ENCODE results near the gene MIEF1. TPM values are rescaled to one million over a fixed set of nuclear protein-coding genes. Genes with fewer than 3 reads are reported as not detected.

MIEF1 gene
- total and polyA plus RNA-seq, 2 of the 8 experiments (the other 6 are each of a cell fraction or from before 2014, with no cell fraction given), result 16.8 to 32.7 TPM

- FAIRE-seq, result no peak
- TF ChIP-seq RXRA (IDR thresholded peaks at IDR 0.05; ENCODE audit: insufficient read depth, low read depth, low read length) (no peak), MAX (IDR thresholded peaks at IDR 0.05) (no peak), KDM5A (IDR thresholded peaks at IDR 0.05; ENCODE audit: low read length) (no peak), TBP (IDR thresholded peaks at IDR 0.05; ENCODE audit: low read depth, low read length) (no peak)
- Histone ChIP-seq H2BK12ac (ENCODE audit: low read depth, low read length) (peak overlapping the region; percentile 95; the same call in 1 of the 2 replicates), H3K9ac (replicated peaks in 1 of 4; ENCODE audit: extremely low read depth in 1 of 4, low read depth in 3 of 4, low read length in 3 of 4) (no peak overlapping the region), H3K4me1 (replicated peaks in 1 of 4; ENCODE audit: control insufficient read depth in 3 of 4, insufficient read depth in 4 of 4, low read length in 3 of 4) (peaks cover 0 to 30% (median 20%) of the 10 kb centered on the region in 4 experiments; a peak in 6 of 7 replicates), H2BK120ac (replicated peaks; ENCODE audit: low read depth, low read length) (no peak overlapping the region), H2BK15ac (ENCODE audit: low read length) (peak overlapping the region; percentile 92; the same call in 1 of the 2 replicates), H2AK5ac (ENCODE audit: low read depth, low read length) (peak overlapping the region; percentile 90; the same call in 1 of the 2 replicates), H3K4ac (replicated peaks; ENCODE audit: insufficient read length, low read depth, low read length) (no peak overlapping the region), H3K4me3 (ENCODE audit: extremely low read depth in 1 of 4, insufficient read depth in 2 of 4, low read depth in 3 of 4, low read length in 4 of 4) (no peak overlapping the region), H3K9me3 (ENCODE audit: insufficient read depth in 2 of 2, low read depth in 1 of 2, low read length in 1 of 2) (no peaks in the 10 kb centered on the region), H4K5ac (ENCODE audit: insufficient read length, low read depth, low read length) (no peak overlapping the region), H3K23ac (ENCODE audit: insufficient read length) (no peak overlapping the region), H3K56ac (replicated peaks; ENCODE audit: insufficient read length, low read depth, low read length) (no peak overlapping the region), H2BK20ac (ENCODE audit: low read length) (peak overlapping the region; percentile 86; the same call in 1 of the 2 replicates), H4K8ac (ENCODE audit: extremely low read depth, insufficient read depth, low read length) (no peak overlapping the region), H3K14ac (ENCODE audit: insufficient read length) (no peak overlapping the region), H2BK5ac (ENCODE audit: low read depth, low read length) (peak overlapping the region; percentile 78; the same call in 1 of the 2 replicates), H4K20me1 (replicated peaks in 1 of 2; ENCODE audit: control insufficient read depth in 1 of 2, insufficient read depth in 2 of 2, low read length in 2 of 2) (peaks cover 0 to 1% of the 10 kb centered on the region in 2 experiments), H3K27ac (ENCODE audit: low read depth, low read length) (no peak overlapping the region), H3K36me3 (ENCODE audit: control insufficient read depth in 2 of 4, insufficient read depth in 4 of 4, low read length in 3 of 4) (no peaks in the 10 kb centered on the region), H2AFZ (ENCODE audit: low read length) (no peak overlapping the region), H3K4me2 (ENCODE audit: insufficient read depth in 1 of 2, low read depth in 2 of 2, low read length in 2 of 2) (peak overlapping the region; percentile 26 to 39; a peak in 2 of 4 replicates), H3K79me1 (ENCODE audit: low read depth, low read length) (no peaks in the 10 kb centered on the region; the same call in 1 of the 2 replicates), H3K18ac (ENCODE audit: extremely low read depth, low read length) (peak overlapping the region; percentile 84; the same call in 1 of the 2 replicates), H4K91ac (replicated peaks; ENCODE audit: insufficient read length, low read length) (peak overlapping the region; percentile 5), H3K23me2 (ENCODE audit: low read depth, low read length) (peaks cover 11% of the 10 kb centered on the region; the same call in 1 of the 2 replicates), H3K79me2 (ENCODE audit: control insufficient read depth in 1 of 2, insufficient read depth in 2 of 2, low read length in 2 of 2) (no peaks in the 10 kb centered on the region), H3K27me3 (replicated peaks in 1 of 4; ENCODE audit: control insufficient read depth in 3 of 4, extremely low read depth in 1 of 4, insufficient read depth in 3 of 4, low read length in 3 of 4) (peaks cover 5 to 24% (median 18%) of the 10 kb centered on the region in 4 experiments; a peak in 6 of 7 replicates)
- DNase-seq (ENCODE audit: low read depth in 1 of 2, low spot score in 2 of 2), result no peak
- POLR2A ChIA-PET (ENCODE audit: partially characterized antibody), result interaction anchor here (0.9 to 2.7 kb wide), 9 partner anchors 13 to 137 kb away, joined by 3 to 13 read pairs (median 5); partner anchors contain the start of gene RPL3
- CTCF ChIA-PET (ENCODE audit: partially characterized antibody), result interaction anchor here (0.6 to 4.2 kb wide), 12 partner anchors 15 to 1348 kb away, joined by 3 to 19 read pairs (median 4); no protein-coding TSS in a partner anchor
- 65% methylated on average over 7 of the region's 7 CpGs; no CpG with 5 or more reads in 1 of the 2 experiments for WGBS, 2 experiments (ENCODE audit: extremely low coverage in 1 of 2, insufficient coverage in 1 of 2, insufficient read length in 1 of 2, insufficient replicate concordance in 2 of 2, low coverage in 1 of 2, low lambda C conversion rate in 2 of 2, missing lambda C conversion rate in 1 of 2)
Observed at GRCh38 chr22:39454385-39454871, 47.7 kb upstream of the MIEF1 start.
